Osteocyte (in vitro differentiated cells): ENCODE data around the gene MFAP5. TPM values are rescaled to one million over a fixed set of nuclear protein-coding genes. Genes with fewer than 3 reads are reported as not detected.
"Not testable (repeated sequence)": the region's sequence is repeated elsewhere in the genome, so short reads cannot be mapped to it uniquely, and the experiment has no call there.

ENCODE experiments used
- DNase-seq: peaks from one replicate; pipeline ENCODE4 v3.0.0; 2021; ENCODE audit warnings: mixed read lengths; ENCODE audit not compliant: unreplicated experiment; ENCODE audit errors: extremely low spot score
- H3K27ac Mint-ChIP-seq: one replicate; pipeline ENCODE4 v1.8.0; 2021; ENCODE audit warnings: mild to moderate bottlenecking, mixed read lengths; ENCODE audit not compliant: unreplicated experiment
- H3K27me3 Mint-ChIP-seq: one replicate; pipeline ENCODE4 v1.8.0; 2021; ENCODE audit warnings: mixed read lengths; ENCODE audit not compliant: unreplicated experiment
- H3K36me3 Mint-ChIP-seq: one replicate; pipeline ENCODE4 v1.8.0; 2021; ENCODE audit warnings: mixed read lengths; ENCODE audit not compliant: unreplicated experiment
- H3K4me1 Mint-ChIP-seq: one replicate; pipeline ENCODE4 v1.8.0; 2021; ENCODE audit warnings: mixed read lengths; ENCODE audit not compliant: unreplicated experiment
- H3K4me3 Mint-ChIP-seq: one replicate; pipeline ENCODE4 v1.8.0; 2021; ENCODE audit warnings: mild to moderate bottlenecking, moderate library complexity, mixed read lengths; ENCODE audit not compliant: unreplicated experiment
- H3K9me3 Mint-ChIP-seq: one replicate; pipeline ENCODE4 v1.8.0; 2021; ENCODE audit warnings: mixed read lengths; ENCODE audit not compliant: unreplicated experiment
- CTCF ChIP-seq: fragments of 200-600 bp; sonication (generic); IDR thresholded peaks from 2 replicates; pipeline ENCODE4 v1.5.0; 2021; ENCODE audit warnings: antibody characterized with exemption, mild to moderate bottlenecking, moderate library complexity
- total RNA-seq: library from RNA; stranded (reverse); gene quantifications from 2 replicates; pipeline ENCODE4 v1.2.1, GENCODE V29; 2021

MFAP5 gene
- total RNA-seq, 1 donor from 2014 or later: not detected

- Mint-ChIP-seq H3K4me3 (no peak overlapping the region), H3K36me3 (no peaks in the 10 kb centered on the region), H3K27ac (no peak overlapping the region), H3K9me3 (no peaks in the 10 kb centered on the region), H3K27me3 (no peaks in the 10 kb centered on the region), H3K4me1 (no peaks in the 10 kb centered on the region)
- TF ChIP-seq CTCF: no peak
- DNase-seq: no peak
These were observed 23.7 kb downstream of the MFAP5 start for GRCh38 chr12:8638951-8639350.

- no peaks in the 10 kb centered on the region for H3K4me1 Mint-ChIP-seq
- no peaks in the 10 kb centered on the region for H3K9me3 Mint-ChIP-seq
- no peaks in the 10 kb centered on the region for H3K27me3 Mint-ChIP-seq
- no peak overlapping the region for H3K27ac Mint-ChIP-seq
- H3K36me3 Mint-ChIP-seq: no peaks in the 10 kb centered on the region
- no peak for DNase-seq
- no peak overlapping the region for H3K4me3 Mint-ChIP-seq
- TF ChIP-seq CTCF: no peak
These were observed 25.0 kb downstream of the MFAP5 start for GRCh38 chr12:8637666-8638065.

GRCh38 chr12:8637244-8637643, 25.4 kb downstream of the MFAP5 start:
- DNase-seq: no peak
- Mint-ChIP-seq H3K27ac (no peak overlapping the region), H3K4me3 (no peak overlapping the region), H3K36me3 (no peaks in the 10 kb centered on the region), H3K4me1 (no peaks in the 10 kb centered on the region), H3K27me3 (no peaks in the 10 kb centered on the region), H3K9me3 (no peaks in the 10 kb centered on the region)
- no peak for TF ChIP-seq CTCF

- Mint-ChIP-seq H3K9me3 (no peaks in the 10 kb centered on the region), H3K4me3 (no peak overlapping the region), H3K36me3 (no peaks in the 10 kb centered on the region), H3K27me3 (no peaks in the 10 kb centered on the region), H3K27ac (no peak overlapping the region), H3K4me1 (no peaks in the 10 kb centered on the region)
- DNase-seq: no peak
- no peak for TF ChIP-seq CTCF
These were observed 26.0 kb downstream of the MFAP5 start for GRCh38 chr12:8636581-8636980.

GRCh38 chr12:8636007-8636346, 26.6 kb downstream of the MFAP5 start:
- H3K36me3 Mint-ChIP-seq, DNase-seq, H3K4me3 Mint-ChIP-seq, H3K4me1 Mint-ChIP-seq, H3K27me3 Mint-ChIP-seq, H3K9me3 Mint-ChIP-seq, H3K27ac Mint-ChIP-seq: not testable (repeated sequence)

- DNase-seq, H3K4me3 Mint-ChIP-seq, H3K27ac Mint-ChIP-seq, H3K36me3 Mint-ChIP-seq, H3K4me1 Mint-ChIP-seq, H3K9me3 Mint-ChIP-seq, H3K27me3 Mint-ChIP-seq: not testable (repeated sequence)
These were observed 27.2 kb downstream of the MFAP5 start for GRCh38 chr12:8635342-8636006.
